ACC112 (cell line): ENCODE data around the gene GRIN2D.

Source experiments
- H2AFZ ChIP-seq: fragments of 200-600 bp; sonication (generic); one replicate; pipeline ENCODE4 v1.6.0; 2017; ENCODE audit warnings: antibody characterized with exemption, low read length; ENCODE audit not compliant: unreplicated experiment
- H3K27ac ChIP-seq: fragments of 200-600 bp; sonication (generic); 2 replicates; pipeline ENCODE4 v1.5.1; 2014; ENCODE audit warnings: low read depth, mild to moderate bottlenecking, antibody characterized with exemption, low read length, moderate library complexity
- H3K27me3 ChIP-seq: fragments of 200-600 bp; sonication (generic); 2 replicates; pipeline ENCODE4 v1.6.1; 2014; ENCODE audit warnings: mild to moderate bottlenecking, antibody characterized with exemption, low read length, moderate library complexity, mixed read lengths; ENCODE audit not compliant: insufficient read depth
- H3K36me3 ChIP-seq: fragments of 200-600 bp; sonication (generic); 2 replicates; pipeline ENCODE4 v1.6.1; 2016; ENCODE audit warnings: mild to moderate bottlenecking, antibody characterized with exemption, low read length, moderate library complexity, mixed read lengths; ENCODE audit not compliant: insufficient read depth
- H3K4me1 ChIP-seq: fragments of 200-600 bp; sonication (generic); one replicate; pipeline ENCODE4 v1.6.1; 2016; ENCODE audit warnings: low read length, mixed read lengths; ENCODE audit not compliant: insufficient read depth, unreplicated experiment, control insufficient read depth
- H3K4me3 ChIP-seq: fragments of 200-600 bp; sonication (generic); 2 replicates; pipeline ENCODE4 v1.5.1; 2014; ENCODE audit warnings: mild to moderate bottlenecking, low read depth, low read length
- H3K79me2 ChIP-seq: fragments of 200-600 bp; sonication (generic); one replicate; pipeline ENCODE4 v1.6.0; 2016; ENCODE audit warnings: low read length; ENCODE audit not compliant: control insufficient read depth, unreplicated experiment, insufficient read depth

Gene GRIN2D

GRCh38 chr19:48442116-48443035 is 48.9 kb downstream of the GRIN2D start:
- no peaks in the 10 kb centered on the region; the same call in 1 of the 2 replicates for H3K36me3 ChIP-seq
- H3K79me2 ChIP-seq: peaks cover 10% of the 10 kb centered on the region
- H2AFZ ChIP-seq: no peak overlapping the region
- H3K27me3 ChIP-seq: peaks cover 6% of the 10 kb centered on the region; the same call in 1 of the 2 replicates
- no peak overlapping the region for H3K27ac ChIP-seq
- peaks cover 6% of the 10 kb centered on the region for H3K4me1 ChIP-seq
- no peak overlapping the region for H3K4me3 ChIP-seq

- H3K27me3 ChIP-seq: peaks cover 6% of the 10 kb centered on the region; the same call in 1 of the 2 replicates
- H3K4me3 ChIP-seq: no peak overlapping the region
- H2AFZ ChIP-seq: no peak overlapping the region
- no peak overlapping the region for H3K27ac ChIP-seq
- peaks cover 16% of the 10 kb centered on the region for H3K79me2 ChIP-seq
- no peaks in the 10 kb centered on the region; the same call in 1 of the 2 replicates for H3K36me3 ChIP-seq
- peaks cover 6% of the 10 kb centered on the region for H3K4me1 ChIP-seq
These were observed 49.8 kb downstream of the GRIN2D start for GRCh38 chr19:48443256-48443655.
